ENCODE measurements around the gene MTG2.

Gene MTG2

GRCh38 chr20:62183426-62184142, 756 bp downstream of the MTG2 start:
- DNase-seq (ENCODE audit: low spot score), result no peak

GRCh38 chr20:62186096-62186426, 3.2 kb downstream of the MTG2 start:
- DNase-seq (ENCODE audit: low spot score), result no peak

GRCh38 chr20:62186887-62187866, 4.3 kb downstream of the MTG2 start:
- DNase-seq (ENCODE audit: low spot score), result no peak

- no peak for DNase-seq (ENCODE audit: low spot score)
Observed at GRCh38 chr20:62190639-62191411, 8.0 kb downstream of the MTG2 start.

- no peak for DNase-seq (ENCODE audit: low spot score)
Observed at GRCh38 chr20:62191781-62192559, 9.1 kb downstream of the MTG2 start.

GRCh38 chr20:62192635-62193034, 9.8 kb downstream of the MTG2 start:
- DNase-seq (ENCODE audit: low spot score), result no peak

GRCh38 chr20:62193079-62194025, 10.5 kb downstream of the MTG2 start:
- no peak for DNase-seq (ENCODE audit: low spot score)

GRCh38 chr20:62195075-62195405, 12.2 kb downstream of the MTG2 start:
- DNase-seq (ENCODE audit: low spot score), result no peak

- DNase-seq (ENCODE audit: low spot score), result no peak
Observed at GRCh38 chr20:62195736-62196135, 12.9 kb downstream of the MTG2 start.

- DNase-seq (ENCODE audit: low spot score), result no peak
Observed at GRCh38 chr20:62196286-62196685, 13.5 kb downstream of the MTG2 start.

GRCh38 chr20:62197311-62197710, 14.5 kb downstream of the MTG2 start:
- no peak for DNase-seq (ENCODE audit: low spot score)

GRCh38 chr20:62197801-62198200, 15.0 kb downstream of the MTG2 start:
- DNase-seq (ENCODE audit: low spot score), result no peak

GRCh38 chr20:62198496-62198895, 15.7 kb downstream of the MTG2 start:
- DNase-seq (ENCODE audit: low spot score), result no peak

- DNase-seq (ENCODE audit: low spot score), result no peak
Observed at GRCh38 chr20:62198931-62199330, 16.1 kb downstream of the MTG2 start.

- no peak for DNase-seq (ENCODE audit: low spot score)
Observed at GRCh38 chr20:62200491-62201172, 17.8 kb downstream of the MTG2 start.

- no peak for DNase-seq (ENCODE audit: low spot score)
Observed at GRCh38 chr20:62201173-62202082, 18.6 kb downstream of the MTG2 start.

- DNase-seq (ENCODE audit: low spot score), result no peak
Observed at GRCh38 chr20:62202083-62202395, 19.2 kb downstream of the MTG2 start.

GRCh38 chr20:62202676-62203377, 20.0 kb downstream of the MTG2 start:
- no peak for DNase-seq (ENCODE audit: low spot score)

Data from D341Med (cell line).